ENCODE results near the gene PPM1J.

PPM1J gene, protein sequence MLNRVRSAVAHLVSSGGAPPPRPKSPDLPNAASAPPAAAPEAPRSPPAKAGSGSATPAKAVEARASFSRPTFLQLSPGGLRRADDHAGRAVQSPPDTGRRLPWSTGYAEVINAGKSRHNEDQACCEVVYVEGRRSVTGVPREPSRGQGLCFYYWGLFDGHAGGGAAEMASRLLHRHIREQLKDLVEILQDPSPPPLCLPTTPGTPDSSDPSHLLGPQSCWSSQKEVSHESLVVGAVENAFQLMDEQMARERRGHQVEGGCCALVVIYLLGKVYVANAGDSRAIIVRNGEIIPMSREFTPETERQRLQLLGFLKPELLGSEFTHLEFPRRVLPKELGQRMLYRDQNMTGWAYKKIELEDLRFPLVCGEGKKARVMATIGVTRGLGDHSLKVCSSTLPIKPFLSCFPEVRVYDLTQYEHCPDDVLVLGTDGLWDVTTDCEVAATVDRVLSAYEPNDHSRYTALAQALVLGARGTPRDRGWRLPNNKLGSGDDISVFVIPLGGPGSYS

DNA sequence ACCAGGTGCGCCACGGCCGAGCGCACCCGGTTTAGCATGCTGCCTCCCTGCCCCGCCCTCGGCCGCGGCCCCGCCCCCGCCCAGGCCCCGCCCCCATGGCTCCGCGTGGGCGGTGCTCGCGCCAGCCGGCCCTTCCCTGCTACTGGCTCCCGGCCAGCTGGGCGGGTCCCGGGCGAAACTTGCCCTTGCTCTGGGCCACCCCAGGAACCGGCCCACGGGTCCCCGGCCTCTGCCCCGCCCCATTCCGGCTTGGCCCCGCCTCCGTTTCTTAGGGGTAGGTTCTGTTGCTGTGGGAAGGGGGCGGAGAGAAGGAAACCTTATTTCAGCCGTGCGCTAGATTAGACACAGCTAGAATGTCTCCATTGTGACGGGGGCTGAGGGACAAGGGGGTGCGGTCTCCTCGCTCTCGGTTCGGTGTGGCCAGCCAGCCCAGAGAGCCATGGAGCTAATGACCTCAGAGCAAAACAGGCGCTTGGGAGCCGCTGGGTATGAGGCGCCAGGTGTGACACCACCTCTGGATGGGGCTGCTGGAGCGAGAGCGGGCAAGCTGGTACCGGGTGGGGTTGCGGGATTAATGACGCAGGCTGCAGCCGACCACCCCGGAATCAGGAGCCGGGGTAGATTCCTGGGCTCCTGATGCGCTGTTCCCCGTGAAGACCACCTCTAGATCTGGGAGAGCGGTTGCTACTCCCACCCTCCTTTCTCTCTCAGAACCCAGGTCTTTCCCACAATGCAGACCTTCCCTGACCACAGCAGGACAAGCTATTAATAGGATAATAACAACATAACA lies at the start of gene PPM1J:
TSS of gene PPM1J (minus strand) at position 69 of the 790 bp plus-strand sequence. CDS start at position 38, 31 bp downstream.
- H3K4me3 ChIP-seq (ENCODE audit: low read depth, low read length): peak within 1 kb of the TSS; percentile 63

DNA sequence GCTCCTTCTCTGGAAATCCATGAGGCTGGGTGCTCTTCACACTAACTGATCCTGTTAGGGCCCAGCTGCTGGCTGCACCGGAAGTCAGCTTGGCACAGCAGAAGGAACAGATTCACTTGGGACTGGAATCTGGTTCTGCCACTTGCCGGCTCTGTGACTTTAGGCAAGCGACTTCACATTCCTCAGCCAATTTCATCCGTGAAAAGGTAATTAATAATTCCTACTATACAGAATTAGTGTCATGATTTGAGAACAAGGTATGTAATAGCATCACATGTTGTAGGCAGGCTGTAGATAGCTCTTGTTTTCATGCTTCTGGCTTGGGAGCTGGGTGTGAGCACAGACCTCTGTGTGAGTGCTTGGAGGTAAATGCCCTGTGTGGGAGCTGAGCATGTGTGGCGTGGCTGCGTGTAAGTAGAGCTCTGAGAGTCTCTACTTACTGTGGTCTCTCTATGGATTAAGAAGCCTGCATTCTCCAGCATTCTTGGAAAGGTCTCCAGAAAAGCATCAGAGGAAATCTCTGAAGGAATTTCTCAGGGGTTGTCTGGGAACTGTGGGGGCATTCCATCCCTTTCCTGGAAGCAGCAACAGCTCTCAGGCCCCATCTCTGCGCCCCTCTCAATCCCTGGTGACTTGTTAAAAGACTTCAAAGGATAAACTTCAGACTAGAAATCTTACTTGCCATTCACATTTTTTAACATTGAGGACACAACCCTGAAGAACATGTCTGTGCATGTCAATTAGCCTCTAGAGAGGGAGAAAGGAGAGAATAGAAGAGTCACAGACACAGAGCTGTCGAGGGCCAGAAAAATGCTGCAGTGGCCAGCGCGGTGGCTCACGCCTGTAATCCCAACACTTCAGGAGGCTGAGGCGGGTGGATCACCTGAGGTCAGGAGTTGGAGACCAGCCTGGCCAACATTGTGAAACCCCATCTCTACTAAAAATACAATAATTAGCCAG lies 47.7 kb upstream of the PPM1J start:
- DNase-seq (ENCODE audit: low read depth, low spot score): no peak
- TF ChIP-seq CTCF (IDR thresholded peaks at IDR 0.05; ENCODE audit: low read depth, low read length): no peak
- in situ Hi-C loops (cut with HindIII; ENCODE audit: low sequenced_read_pairs): no loop called here
- no peak overlapping the region for H3K4me3 ChIP-seq (ENCODE audit: low read depth, low read length)

More for the DNA sequence above, at the start of gene PPM1J:
- DNase-seq (ENCODE audit: low read depth, low spot score): peak; percentile 92
- TF ChIP-seq CTCF (IDR thresholded peaks at IDR 0.05; ENCODE audit: low read depth, low read length): no peak
- in situ Hi-C loops (cut with HindIII; ENCODE audit: low sequenced_read_pairs): loop anchor here (5.0 kb wide), 1 partner anchor 82 kb away; no protein-coding TSS in a partner anchor

DNA sequence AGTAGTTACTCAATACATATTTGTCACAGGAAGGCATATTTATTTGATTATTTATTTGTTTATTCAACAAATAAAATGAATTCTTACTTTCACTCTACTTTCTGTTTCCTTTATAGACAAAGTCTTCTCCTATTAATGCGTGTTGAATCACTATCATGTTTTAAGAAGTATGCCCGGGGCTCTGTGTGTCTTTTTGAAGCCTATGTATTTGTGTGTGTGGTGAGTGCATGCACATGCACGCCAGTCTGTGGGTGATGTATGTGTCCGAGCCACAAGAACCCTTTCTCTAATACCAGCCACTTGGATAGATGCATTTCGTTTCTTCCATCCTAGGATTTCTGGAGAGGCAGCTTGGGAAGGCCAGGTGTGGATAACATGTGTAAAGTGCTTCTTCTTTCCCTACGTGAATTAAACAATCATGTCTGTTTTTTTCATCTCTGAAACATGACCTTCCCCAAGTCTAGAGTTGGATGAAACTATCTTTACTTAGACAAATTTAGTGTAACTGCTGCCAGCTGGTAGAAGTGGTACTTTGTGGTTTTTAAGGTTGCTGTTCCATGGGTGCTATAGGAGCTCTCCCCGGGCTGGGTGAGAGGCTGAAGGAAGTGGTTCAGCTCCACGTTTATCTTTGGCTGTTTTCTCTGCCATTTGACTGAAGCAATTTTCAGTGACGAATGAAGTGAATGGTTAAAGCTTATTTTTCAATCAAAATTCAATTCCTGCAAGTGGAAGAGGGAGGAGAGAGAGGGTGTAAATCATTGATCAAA lies 46.8 kb upstream of the PPM1J start:
- H3K4me3 ChIP-seq (ENCODE audit: low read depth, low read length): no peak overlapping the region
- TF ChIP-seq CTCF (IDR thresholded peaks at IDR 0.05; ENCODE audit: low read depth, low read length): no peak
- DNase-seq (ENCODE audit: low read depth, low spot score): no peak
- in situ Hi-C loops (cut with HindIII; ENCODE audit: low sequenced_read_pairs): no loop called here

DNA sequence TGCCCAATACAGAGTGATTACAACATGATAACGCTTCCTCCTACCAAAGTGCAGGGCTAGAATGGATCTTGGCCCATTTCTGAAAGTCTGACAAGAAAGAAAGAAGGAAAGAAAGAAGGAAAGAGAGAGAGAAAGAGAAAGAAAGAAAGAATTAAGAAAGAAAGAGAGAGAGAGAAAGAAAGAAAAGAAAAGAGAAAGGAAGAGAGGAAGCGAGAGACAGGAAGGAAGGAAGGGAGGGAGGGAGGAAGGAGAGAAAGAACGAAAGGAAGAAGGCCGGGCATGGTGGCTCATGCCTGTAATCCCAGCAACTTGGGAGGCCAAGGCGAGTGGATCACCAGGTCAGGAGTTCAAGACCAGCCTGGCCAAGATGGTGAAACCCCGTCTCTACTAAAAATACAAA lies 44.1 kb upstream of the PPM1J start:
- in situ Hi-C loops (cut with HindIII; ENCODE audit: low sequenced_read_pairs): no loop called here
- no peak for TF ChIP-seq CTCF (IDR thresholded peaks at IDR 0.05; ENCODE audit: low read depth, low read length)
- H3K4me3 ChIP-seq (ENCODE audit: low read depth, low read length): no peak overlapping the region
- no peak for DNase-seq (ENCODE audit: low read depth, low spot score)

DNA sequence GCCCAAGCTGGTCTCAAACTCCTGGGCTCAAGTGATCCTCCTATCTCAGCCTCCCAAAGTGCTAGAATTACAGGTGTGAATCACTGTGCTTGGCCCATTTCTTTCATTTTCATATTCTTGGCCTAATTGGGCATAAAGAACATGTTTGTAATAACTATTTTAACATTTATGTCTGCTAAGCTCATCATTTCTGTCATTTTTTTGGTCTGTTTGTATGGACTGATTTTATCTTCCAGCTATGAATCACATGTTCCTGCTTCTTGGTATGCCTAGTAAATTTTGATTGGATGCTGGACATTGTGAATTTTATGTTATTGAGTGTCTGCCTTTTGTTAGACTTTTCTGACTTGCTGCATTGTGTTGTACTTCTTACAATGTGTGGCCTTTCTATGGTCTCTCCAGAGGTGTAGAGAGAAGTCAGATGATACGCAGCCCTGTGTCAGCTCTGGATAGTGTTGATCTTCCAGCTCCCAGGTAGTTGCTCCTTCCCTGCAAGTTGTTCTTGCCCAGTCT lies 39.0 kb upstream of the PPM1J start:
- no peak for TF ChIP-seq CTCF (IDR thresholded peaks at IDR 0.05; ENCODE audit: low read depth, low read length)
- no peak overlapping the region for H3K4me3 ChIP-seq (ENCODE audit: low read depth, low read length)
- no peak for DNase-seq (ENCODE audit: low read depth, low spot score)
- in situ Hi-C loops (cut with HindIII; ENCODE audit: low sequenced_read_pairs): no loop called here
